NCI-H146 treated with DMSO at 0.1 percent for 48 hours (cell line): ENCODE data around the gene TUSC7.

Experiments used
- DNase-seq: peaks from one replicate; lab custom pipeline; 2025; ENCODE audit not compliant: unreplicated experiment; lab: John Stamatoyannopoulos, UW

TUSC7 gene

GRCh38 chr3:116709479-116709878 lies at the start of gene TUSC7:
TUSC7 (plus strand) TSS chr3:116709779.
- no peak for DNase-seq

- DNase-seq = no peak
These were observed 48.4 kb upstream of the TUSC7 start for GRCh38 chr3:116661196-116661595.

- no peak for DNase-seq
These were observed 46.1 kb upstream of the TUSC7 start for GRCh38 chr3:116663161-116664110.

- no peak for DNase-seq
These were observed 42.3 kb upstream of the TUSC7 start for GRCh38 chr3:116667324-116667723.

DNA sequence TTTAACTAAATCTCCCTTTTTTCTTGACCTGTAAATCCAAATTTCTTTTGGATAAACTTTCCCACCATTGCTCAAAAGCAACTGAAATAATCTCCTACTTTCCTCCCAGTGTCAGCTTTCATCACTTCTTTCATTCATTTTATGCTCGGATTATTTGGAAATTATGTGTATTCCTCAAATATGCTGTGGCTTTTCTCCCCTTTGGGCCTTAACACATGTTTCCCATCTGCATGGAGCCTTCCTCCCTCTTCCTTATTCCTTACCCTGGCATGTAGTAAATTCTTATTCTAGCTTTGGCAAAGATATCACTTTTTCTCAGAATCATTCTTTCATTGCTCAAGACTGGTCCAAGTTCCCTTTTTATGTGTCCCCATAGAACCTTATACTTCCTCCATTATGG lies 41.8 kb upstream of the TUSC7 start:
- no peak for DNase-seq

DNA sequence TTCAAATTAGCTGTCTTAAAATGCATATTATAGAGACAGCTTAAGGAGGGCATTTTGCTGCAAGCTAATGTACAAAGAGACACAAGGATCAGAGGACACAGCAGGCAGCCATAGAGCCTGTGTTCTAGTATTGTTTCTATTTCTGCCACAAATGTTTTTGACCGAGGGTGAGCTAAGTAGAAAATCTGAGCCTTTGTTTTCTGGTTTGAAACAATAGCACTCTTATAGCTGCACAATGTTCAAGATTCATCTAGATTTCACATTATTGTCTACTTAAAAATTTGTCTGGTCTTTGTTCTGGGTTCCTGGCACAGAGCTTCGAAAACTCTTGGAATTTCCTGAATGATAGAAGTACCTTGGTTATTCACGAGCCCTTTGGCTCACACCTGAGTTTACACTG lies 40.0 kb upstream of the TUSC7 start:
- no peak for DNase-seq

DNA sequence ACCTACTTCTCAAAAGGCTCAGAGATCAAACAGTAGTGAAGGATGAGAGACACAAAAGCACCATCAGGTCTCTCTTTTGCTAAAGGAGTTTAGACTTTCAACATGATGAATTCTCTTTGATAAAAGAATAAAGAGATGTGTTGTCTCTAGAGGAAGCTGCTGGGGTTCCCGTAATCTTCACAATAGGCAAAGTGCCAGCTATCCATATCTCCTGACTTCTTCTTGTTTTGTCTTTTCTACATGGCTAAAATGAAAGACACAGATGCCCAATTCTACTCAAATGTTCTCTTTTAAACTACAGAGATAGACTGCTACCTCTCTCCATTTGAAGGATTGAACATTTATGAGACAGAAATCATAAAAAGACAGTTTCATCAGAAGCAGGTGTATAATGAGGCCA lies 38.4 kb upstream of the TUSC7 start:
- no peak for DNase-seq

- no peak for DNase-seq
These were observed 30.7 kb upstream of the TUSC7 start for GRCh38 chr3:116678853-116679252.

DNA sequence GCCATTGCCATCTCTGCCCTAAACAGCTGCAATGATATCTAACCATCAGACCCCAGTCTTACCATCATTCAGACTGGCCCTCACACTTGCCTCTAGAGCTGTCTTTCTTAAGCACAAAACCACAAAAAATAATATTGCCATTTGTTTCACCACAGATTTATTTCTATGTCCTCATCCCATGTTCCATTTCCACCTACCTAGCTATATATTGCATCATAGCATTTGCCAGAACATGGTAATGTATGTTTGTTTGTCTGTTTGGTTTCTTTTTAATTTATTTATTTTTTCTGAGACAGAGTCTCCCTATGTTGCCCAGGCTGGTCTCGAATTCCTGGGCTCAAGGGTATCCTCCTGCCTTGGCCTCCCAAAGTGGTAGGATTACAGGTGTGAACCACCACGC lies 18.5 kb upstream of the TUSC7 start:
- DNase-seq = no peak

DNA sequence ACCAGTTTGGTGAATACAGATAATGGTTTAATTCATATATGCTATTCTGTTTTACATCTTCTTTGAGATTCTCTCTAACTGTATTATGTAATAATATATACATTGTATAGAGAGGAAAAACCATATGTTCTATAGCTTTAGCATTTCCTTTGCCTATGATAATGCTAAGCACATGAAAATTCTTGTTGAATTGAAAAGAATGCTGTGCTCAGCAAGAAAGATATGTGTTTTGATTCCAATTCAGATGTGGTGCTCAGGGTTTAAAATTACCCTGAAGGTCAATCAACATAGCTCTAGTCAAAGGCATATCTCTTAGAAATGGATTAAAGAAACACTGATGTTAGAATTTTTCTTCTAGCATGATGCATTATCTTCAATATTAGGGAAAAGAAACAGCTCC lies 8.5 kb upstream of the TUSC7 start:
- no peak for DNase-seq

DNA sequence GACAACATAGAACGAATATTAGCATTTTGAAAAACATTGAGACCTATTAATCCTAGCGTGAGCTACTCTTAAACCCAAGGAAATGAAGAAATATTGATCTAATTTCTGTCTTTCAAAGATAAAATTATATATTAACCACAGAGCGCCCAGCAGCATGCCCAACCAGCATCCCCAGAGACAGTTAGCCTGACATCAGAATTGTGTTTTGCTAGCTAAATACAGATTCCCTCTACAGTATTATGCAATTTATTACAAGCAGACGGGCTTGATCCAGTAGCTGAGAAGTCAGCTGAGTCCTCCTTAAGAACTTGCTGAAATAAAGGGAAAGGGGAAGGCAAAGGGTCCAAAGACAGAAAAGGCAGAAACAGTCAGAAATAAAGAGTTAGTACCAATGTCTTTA lies 7.2 kb upstream of the TUSC7 start:
- DNase-seq = no peak

DNA sequence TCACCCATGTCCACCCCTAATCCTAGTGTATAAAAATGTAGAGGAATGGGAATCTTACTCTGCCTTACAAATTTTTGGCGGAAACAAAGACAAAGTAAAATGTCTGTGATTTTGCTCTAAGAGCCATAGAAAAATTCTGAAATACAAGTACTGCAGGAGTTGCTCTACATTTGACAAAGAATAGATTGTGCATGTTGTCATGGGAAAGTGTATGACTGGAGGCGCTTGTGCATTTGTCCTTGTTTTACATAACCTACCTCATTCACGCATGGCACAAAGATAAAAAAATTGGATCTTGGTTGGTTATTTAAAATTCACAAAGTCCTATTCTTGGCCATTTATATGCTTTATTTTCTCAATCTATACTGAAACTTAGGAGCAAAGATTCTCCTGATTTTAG lies 2.0 kb upstream of the TUSC7 start:
- DNase-seq = no peak

- DNase-seq = no peak
These were observed 6.9 kb downstream of the TUSC7 start for GRCh38 chr3:116716490-116716889.

DNA sequence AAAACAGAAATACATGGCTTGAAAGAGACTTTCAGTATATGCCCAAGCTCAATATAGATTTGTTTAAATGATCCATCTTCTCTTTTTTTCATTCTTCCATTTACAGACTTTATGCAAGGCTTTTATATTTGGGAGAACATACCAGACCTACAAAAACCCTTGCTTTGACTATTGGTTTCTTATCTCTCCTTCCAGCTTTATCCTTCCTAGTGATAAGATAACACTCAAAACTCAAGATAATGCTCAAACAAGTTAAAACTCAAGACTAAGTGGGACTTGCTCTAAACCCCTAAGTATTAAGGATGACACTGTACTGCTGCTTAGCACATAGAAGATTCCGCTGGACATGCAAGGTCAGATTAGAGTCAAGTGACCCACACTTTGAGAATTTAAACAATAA lies 8.0 kb downstream of the TUSC7 start:
- DNase-seq = no peak

DNA sequence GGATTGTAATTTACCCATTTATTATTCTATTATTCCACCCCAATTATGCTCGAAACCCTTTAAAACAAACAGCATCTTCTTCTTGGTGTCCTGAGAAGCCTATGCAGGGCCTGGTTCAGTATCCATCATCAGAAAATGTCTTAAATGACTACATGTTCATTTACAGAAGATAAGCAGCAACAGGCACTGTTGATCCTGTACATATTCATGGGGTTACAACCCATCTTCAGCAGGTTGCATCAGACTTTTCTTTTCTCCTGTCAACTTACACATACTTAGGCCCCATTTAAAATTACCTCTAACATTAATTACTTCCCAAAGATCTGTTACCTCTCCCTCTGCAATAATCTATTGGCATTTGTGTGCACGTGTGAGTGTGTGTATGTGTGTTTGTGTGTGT lies 18.9 kb downstream of the TUSC7 start:
- DNase-seq = no peak

DNA sequence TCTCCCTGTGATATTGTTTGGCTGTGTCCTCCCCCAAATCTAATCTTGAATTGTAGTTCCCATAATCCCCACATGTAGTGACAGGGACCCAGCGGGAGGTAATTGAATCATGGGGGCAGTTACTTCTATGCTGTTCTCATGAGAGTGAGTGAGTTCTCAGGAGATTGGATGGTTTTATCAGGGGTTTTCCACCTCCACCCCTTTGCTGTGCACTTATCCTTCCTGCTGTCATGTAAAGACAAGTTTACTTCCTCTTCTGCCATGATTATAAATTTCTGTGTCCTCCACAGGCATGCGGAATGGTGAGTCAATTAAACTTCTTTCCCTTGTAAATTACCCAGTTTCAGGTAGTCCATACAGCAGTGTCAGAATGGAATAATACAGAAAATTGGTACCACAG lies 24.7 kb downstream of the TUSC7 start:
- no peak for DNase-seq

DNA sequence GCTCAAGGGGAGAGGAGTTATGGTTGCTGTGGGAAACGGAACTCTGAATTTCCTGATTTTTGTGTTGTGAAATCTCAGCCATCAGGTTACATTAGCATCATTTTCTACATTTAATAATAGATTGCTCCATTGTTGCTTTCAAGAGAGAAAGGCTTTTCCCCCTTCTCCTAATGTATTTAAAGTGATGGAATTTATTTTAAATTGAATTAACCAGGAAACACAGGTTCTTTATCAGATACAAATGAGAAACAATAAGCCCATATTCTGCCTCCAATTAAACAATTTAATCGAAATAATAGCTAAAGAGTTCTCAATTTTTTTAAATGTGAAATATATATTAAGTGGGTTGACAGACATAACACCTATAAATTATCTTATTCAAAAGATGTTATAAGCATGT lies 30.1 kb downstream of the TUSC7 start:
- DNase-seq = no peak

DNA sequence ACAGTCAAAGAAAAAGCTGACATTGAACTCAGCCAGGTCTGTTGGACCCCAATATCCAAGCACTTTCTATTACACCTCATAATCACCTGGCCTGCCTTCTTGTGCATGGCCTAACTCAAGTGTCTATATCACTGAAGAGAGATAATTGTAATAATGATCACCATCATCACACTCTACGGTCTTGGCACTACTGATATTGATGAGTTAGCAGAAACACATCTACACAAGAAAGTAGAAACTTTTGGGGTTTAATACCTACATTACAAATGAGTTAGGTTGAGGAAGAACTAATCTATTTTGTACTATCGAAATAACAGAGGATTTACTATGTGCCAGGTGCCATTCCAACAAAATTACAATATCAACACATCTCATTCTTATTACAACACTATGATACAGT lies 30.7 kb downstream of the TUSC7 start:
- no peak for DNase-seq

- no peak for DNase-seq
These were observed 31.9 kb downstream of the TUSC7 start for GRCh38 chr3:116741467-116741866.

DNA sequence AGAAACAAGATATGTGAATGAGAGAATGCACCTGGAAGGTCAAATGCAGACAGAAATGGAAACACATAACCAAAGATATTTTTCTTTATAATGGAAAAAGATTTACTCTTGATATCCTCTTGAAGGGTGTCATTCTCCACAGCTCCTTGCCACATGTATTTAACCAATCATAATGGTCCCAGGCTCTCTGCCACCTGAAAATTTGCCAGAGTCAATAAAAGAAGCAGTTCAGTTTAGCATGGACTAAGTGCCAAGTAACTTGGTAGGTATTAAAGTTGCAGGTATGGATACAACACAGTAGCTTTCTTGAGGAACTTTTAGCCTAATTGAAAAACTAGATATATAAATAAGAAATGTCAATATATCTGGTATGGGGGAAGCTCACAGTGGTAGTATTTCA lies 33.5 kb downstream of the TUSC7 start:
- DNase-seq = no peak

DNA sequence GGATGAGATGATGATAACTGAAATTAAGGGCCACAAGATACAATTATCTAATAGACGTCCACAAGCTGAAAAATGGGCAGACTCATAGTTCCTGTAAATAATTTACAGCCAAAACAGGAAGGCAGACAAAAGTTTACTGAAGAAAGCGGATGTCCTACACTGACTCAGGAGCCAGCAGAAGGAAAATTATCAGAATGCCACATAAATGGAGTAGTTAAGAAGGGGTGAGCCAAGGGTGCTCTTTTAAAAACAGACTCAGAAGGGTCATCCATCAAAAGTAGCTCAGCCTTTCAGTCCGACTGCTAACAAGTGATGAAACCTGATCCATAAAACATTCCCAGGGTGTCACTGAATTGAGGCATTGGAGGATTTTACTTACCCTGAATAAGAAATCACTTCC lies 39.8 kb downstream of the TUSC7 start:
- DNase-seq = no peak

GRCh38 chr3:116757315-116757714 lies 47.7 kb downstream of the TUSC7 start:
- DNase-seq = no peak

DNA sequence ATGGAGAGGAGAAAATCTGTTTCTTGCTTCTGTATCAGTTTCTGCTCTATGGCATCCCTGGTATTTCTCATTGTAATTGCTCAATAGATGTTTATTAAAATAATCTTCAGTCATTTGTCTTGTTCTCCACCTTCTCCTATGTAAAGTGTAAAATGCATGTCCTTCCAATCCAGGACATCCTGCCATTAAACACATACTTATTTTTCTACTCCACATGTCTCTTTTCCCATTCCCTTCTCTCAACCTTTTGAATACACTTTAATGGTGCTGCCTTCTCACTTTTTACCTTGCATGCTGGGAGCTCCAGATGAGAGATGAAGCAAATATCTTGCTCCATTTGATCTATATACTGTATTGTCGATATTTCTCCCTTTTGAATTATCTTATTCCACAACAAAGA lies 49.7 kb downstream of the TUSC7 start:
- DNase-seq = no peak
